Heart left ventricle (tissue), 16 donors: ENCODE data around the gene CTSK. TPM values are rescaled to one million over a fixed set of nuclear protein-coding genes. Genes with fewer than 3 reads are reported as not detected.
"Not testable (repeated sequence)": the region's sequence is repeated elsewhere in the genome, so short reads cannot be mapped to it uniquely, and the experiment has no call there.

Experiments used
- ATAC-seq, 4 donors: fragments of 200-7000 bp; cut with Tn5 transposase; one replicate each; pipeline ENCODE4 v1.9.1; 2020 to 2022; ENCODE audit warnings: moderate library complexity in 4 of 4, mild to moderate bottlenecking in 3 of 4, moderate number of reproducible peaks in 1 of 4
- DNase-seq, 5 donors: peaks; one replicate each; pipeline ENCODE4 v3.0.0-alpha.2; 2020
- H3K27ac ChIP-seq, 12 donors: fragments of 200-600 bp; sonication (generic) in 4 of 12; one replicate each; pipeline versions ENCODE4 v1.5.0 to v1.8.0; 2016 to 2022; ENCODE audit warnings: mild to moderate bottlenecking in 2 of 12
- H3K27me3 ChIP-seq, 9 donors: fragments of 200-600 bp; sonication (generic) in 2 of 9; one replicate each; pipeline versions ENCODE4 v1.5.1 to v1.8.0; 2016 to 2022; ENCODE audit warnings: mild to moderate bottlenecking in 3 of 9
- H3K36me3 ChIP-seq, 9 donors: fragments of 200-600 bp; sonication (generic) in 2 of 9; one replicate each; pipeline versions ENCODE4 v1.5.0 to v1.8.0; 2018 to 2022; ENCODE audit warnings: mild to moderate bottlenecking in 2 of 9
- H3K4me1 ChIP-seq, 12 donors: fragments of 200-600 bp; sonication (generic) in 4 of 12; one replicate each; pipeline versions ENCODE4 v1.5.0 to v1.8.0; 2016 to 2022; ENCODE audit warnings: mild to moderate bottlenecking in 3 of 12
- H3K4me3 ChIP-seq, 12 donors: fragments of 200-600 bp; sonication (generic) in 4 of 12; one replicate each; pipeline versions ENCODE4 v1.5.0 to v1.8.0; 2017 to 2022; ENCODE audit warnings: mild to moderate bottlenecking in 9 of 12, moderate library complexity in 4 of 12
- H3K9me3 ChIP-seq, 12 donors: fragments of 200-600 bp; sonication (generic) in 4 of 12; one replicate each; pipeline versions ENCODE4 v1.5.0 to v1.8.0; 2016 to 2022; ENCODE audit warnings: mild to moderate bottlenecking in 1 of 12
- POLR2A ChIP-seq, 2 donors: fragments of 450-650 bp; IDR thresholded peaks; one replicate each; pipeline ENCODE4 v1.6.1; 2017; ENCODE audit warnings: antibody characterized with exemption in 2 of 2, mild to moderate bottlenecking in 2 of 2, moderate library complexity in 2 of 2
- whole genome bisulfite sequencing, 4 donors: extraction: QIAGEN DNeasy Blood & Tissue Kit in 2 of 4; methylation state at CpG; one replicate each; pipeline versions ENCODE4 v1.1.5 to v1.1.7; 2013 to 2018; 5-methylcytosine and 5-hydroxymethylcytosine counted together
- intact Hi-C, 10 donors: fragments of 100-400 bp; cut with DNase I; formaldehyde crosslinking; loops; one replicate each; pipeline versions ENCODE4 v1.11.1 to v1.14.2; 2022
- polyA plus RNA-seq, 2 donors: library from polyadenylated mRNA; stranded (reverse); fragments of 200-250 nt; gene quantifications; one replicate each; pipeline ENCODE4 v1.2.3, GENCODE V29; 2013
- total RNA-seq, 9 donors: library from RNA; depleted of rRNA in 2 of 9; stranded (reverse); fragments of >200 nt in 2 of 9; fragmentation: NEBNext Ultra II Directional in 3 of 9; extraction: Animal tissue kit (Norgen Biotek cat#: 25700) in 3 of 9; gene quantifications; one replicate each; pipeline versions ENCODE4 v1.1.0 to v1.2.4, GENCODE V29; 2016 to 2023
- TF ChIP-seq, protein P1 (sequence below), 12 donors: fragments of 200-600 bp; sonication (generic) in 4 of 12; IDR thresholded peaks; one replicate each; pipeline versions ENCODE4 v1.5.0 to v1.8.0; 2018 to 2022; ENCODE audit warnings: antibody characterized with exemption in 12 of 12, mild to moderate bottlenecking in 5 of 12
- donor health status: ischemic (EF 13 %, LVEDD 7.1; RV severe dilation, severe dysfunction).
- donor health status: healthy with polysubstance abuse.
- donor health status: DM: no; HTN: yes; CAD: no.
- donor health status: DM: no; HTN: no; CAD: no.
- donor health status: ischemic (EF 25% LVEDD 6.9; RV normal size, moderate dysfunction).
- donor health status: ischemic (EF 25% LVEDD 5.7; RV mildly dilated, moderate dysfunction).
- donor health status: healthy.
- donor health status: DM: yes; HTN: yes; CAD: no.
- donor health status: ischemic (EF 35%, LVEDD 5.7; RV mildly dilated, moderate dysfunction).
- donor health status: nonischemic (EF 11% LVEDD 7.7; RV severe dilation, severe dysfunction).
- donor health status: DM: yes; HTN: yes; CAD: no.
- donor health status: PGD.
- donor health status: ischemic (EF 29% LVEDD 5.4; RV normal size, mild dysfunction).
- donor health status: nonischemic (EF 23%, LVEDD 6.1; RV moderate dilation, normal function).

The CTSK gene
- total and polyA plus RNA-seq, 11 donors, result 2.1 to 17.9 (median 4.5) TPM

DNA sequence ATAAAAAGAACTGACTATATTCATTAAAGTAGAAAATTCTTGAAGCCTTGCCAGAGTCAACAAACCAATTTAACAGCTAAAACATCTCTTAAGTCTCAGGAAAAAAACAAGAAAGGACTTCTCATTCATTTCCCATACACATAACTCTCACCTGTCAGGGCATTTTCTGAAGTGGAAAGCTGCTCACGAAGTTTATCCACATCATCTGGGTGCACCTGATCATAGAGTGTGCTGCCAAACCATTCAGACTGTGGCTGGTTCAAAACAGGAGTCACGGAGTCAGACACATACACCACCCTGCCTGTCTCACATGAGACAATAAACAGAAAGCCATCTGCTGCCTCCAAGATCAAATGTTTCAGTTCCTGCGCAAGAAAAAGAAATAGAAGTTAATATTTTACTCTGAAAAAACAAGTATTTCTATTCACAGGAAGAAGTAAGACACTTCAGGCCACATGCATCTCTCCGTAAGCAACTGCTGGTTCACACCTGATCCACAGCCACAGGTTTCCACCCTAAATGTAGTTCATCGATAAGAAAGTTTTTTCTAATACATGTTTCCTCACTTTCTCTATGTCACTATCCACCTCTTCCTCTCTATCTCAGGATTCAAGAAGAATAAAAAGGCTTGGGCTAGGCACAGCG lies 28.2 kb upstream of the CTSK start:
- H3K4me1 ChIP-seq, result peaks cover 0 to 13% (median 0%) of the 10 kb centered on the region in 12 donors
- peak overlapping the region in 1 of 12 donors; percentile 16 for H3K27ac ChIP-seq
- ATAC-seq (peak in 1 of 4 donors; percentile 41), DNase-seq (no peak)
- no peak for TF ChIP-seq POLR2A (IDR thresholded peaks at IDR 0.05)
- TF ChIP-seq, protein P1, sequence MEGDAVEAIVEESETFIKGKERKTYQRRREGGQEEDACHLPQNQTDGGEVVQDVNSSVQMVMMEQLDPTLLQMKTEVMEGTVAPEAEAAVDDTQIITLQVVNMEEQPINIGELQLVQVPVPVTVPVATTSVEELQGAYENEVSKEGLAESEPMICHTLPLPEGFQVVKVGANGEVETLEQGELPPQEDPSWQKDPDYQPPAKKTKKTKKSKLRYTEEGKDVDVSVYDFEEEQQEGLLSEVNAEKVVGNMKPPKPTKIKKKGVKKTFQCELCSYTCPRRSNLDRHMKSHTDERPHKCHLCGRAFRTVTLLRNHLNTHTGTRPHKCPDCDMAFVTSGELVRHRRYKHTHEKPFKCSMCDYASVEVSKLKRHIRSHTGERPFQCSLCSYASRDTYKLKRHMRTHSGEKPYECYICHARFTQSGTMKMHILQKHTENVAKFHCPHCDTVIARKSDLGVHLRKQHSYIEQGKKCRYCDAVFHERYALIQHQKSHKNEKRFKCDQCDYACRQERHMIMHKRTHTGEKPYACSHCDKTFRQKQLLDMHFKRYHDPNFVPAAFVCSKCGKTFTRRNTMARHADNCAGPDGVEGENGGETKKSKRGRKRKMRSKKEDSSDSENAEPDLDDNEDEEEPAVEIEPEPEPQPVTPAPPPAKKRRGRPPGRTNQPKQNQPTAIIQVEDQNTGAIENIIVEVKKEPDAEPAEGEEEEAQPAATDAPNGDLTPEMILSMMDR (IDR thresholded peaks at IDR 0.05), result no peak
- no peak overlapping the region for H3K4me3 ChIP-seq
- intact Hi-C loops, result no loop called here
- H3K9me3 ChIP-seq, result no peaks in the 10 kb centered on the region
- WGBS, 4 donors, result 77 to 81% (median 80%) methylated on average over 6 of the region's 6 CpGs
- H3K36me3 ChIP-seq, result peaks cover 0 to 99% (median 86%) of the 10 kb centered on the region in 9 donors
- H3K27me3 ChIP-seq, result no peaks in the 10 kb centered on the region

DNA sequence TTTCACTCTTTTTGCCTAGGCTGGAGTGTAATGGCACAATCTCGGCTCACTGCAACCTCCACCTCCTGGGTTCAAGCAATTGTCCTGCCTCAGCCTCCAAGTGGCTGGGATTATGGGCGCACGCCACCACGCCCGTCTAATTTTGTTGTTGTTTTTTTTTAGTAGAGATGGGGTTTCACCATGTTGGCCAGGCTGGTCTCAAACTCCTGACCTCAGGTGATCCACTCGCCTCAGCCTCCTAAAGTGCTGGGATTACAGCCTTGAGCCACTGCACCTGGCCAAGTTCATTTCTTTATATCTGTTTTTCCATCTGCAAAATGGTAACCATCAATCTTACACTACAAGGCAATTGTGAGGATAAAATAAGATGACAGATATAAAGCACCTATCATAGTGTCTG lies 25.9 kb upstream of the CTSK start:
- H3K9me3 ChIP-seq, ATAC-seq, H3K27ac ChIP-seq, H3K27me3 ChIP-seq, DNase-seq, H3K4me3 ChIP-seq: not testable (repeated sequence)
- intact Hi-C loops, result loop anchor here in 1 of 10 donors (5.0 kb wide), 1 partner anchor 103 kb away; no protein-coding TSS in a partner anchor
- Histone ChIP-seq H3K4me1 (peaks cover 0 to 13% (median 0%) of the 10 kb centered on the region in 12 donors), H3K36me3 (peaks cover 0 to 100% (median 99%) of the 10 kb centered on the region in 9 donors)
- WGBS, 4 donors, result 97 to 99% (median 98%) methylated on average over 6 of the region's 6 CpGs

DNA sequence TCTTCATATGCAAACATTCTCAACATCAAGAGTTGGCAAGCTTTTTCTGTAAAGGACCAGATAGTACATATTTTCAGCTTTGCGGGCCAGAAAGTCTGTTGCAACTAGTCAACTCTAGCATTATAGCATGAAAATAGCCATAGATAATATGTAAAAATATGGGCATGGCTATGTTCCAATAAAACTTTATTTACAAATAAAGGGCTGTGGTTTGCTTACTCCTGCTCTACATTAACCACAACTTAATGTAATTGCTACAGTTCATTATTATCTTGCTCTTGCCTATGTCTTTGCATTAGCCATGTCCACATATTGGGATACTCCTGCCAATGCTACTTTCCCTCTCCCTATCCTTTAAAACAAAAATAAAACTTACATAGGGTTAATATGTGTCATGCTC lies 24.5 kb upstream of the CTSK start:
- intact Hi-C loops, result loop anchor here in 1 of 10 donors (5.0 kb wide), 1 partner anchor 105 kb away; no protein-coding TSS in a partner anchor
- 92 to 100% (median 97%) methylated on average over 1 of the region's 1 CpG for WGBS, 4 donors
- H3K36me3 ChIP-seq, result peaks cover 0 to 100% (median 100%) of the 10 kb centered on the region in 9 donors

DNA sequence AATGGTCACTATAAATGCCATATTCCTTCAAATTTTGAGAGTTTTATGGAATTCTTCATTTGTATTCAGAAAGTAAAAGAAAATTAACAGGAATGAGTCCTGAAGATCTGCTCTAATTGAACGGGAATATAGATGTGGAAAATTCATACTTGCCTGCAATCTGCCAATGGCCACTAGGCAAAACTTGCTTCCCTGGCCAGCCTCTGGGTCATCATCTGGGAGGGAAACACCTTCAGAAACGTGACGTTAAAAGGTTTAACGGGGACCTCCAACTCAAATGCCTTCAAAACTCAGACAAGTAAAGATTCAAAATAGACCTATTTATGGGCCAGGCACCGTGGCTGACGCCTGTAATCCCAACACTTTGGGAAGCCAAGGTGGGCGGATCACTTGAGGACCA lies 21.7 kb upstream of the CTSK start:
- ATAC-seq (no peak), DNase-seq (no peak)
- no peaks in the 10 kb centered on the region for H3K27me3 ChIP-seq
- no peak for TF ChIP-seq POLR2A (IDR thresholded peaks at IDR 0.05)
- TF ChIP-seq, protein P1 (IDR thresholded peaks at IDR 0.05), result peak in 2 of 12 donors; percentile 17 to 28
- no peaks in the 10 kb centered on the region for H3K9me3 ChIP-seq
- peaks cover 0 to 100% (median 100%) of the 10 kb centered on the region in 9 donors for H3K36me3 ChIP-seq
- no peak overlapping the region for H3K4me3 ChIP-seq
- no peak overlapping the region for H3K27ac ChIP-seq
- WGBS, 4 donors, result 89 to 90% (median 89%) methylated on average over 7 of the region's 7 CpGs
- intact Hi-C loops, result loop anchor here in 3 of 10 donors (5.0 to 10.0 kb wide), 3 partner anchors 108 to 485 kb away; no protein-coding TSS in a partner anchor
- H3K4me1 ChIP-seq, result no peaks in the 10 kb centered on the region

More for the DNA sequence above, 24.5 kb upstream of the CTSK start:
- TF ChIP-seq POLR2A (IDR thresholded peaks at IDR 0.05), result no peak
- TF ChIP-seq, protein P1 (IDR thresholded peaks at IDR 0.05), result no peak
- ATAC-seq (no peak), DNase-seq (no peak)
- H3K4me3 ChIP-seq, result no peak overlapping the region
- H3K9me3 ChIP-seq, result no peaks in the 10 kb centered on the region
- H3K4me1 ChIP-seq, result peaks cover 0 to 13% (median 0%) of the 10 kb centered on the region in 12 donors
- no peaks in the 10 kb centered on the region for H3K27me3 ChIP-seq
- H3K27ac ChIP-seq, result no peak overlapping the region
